SK-N-MC (cell line): ENCODE data around the gene ATG5.

Experiments used
- DNase-seq: peaks from one replicate; pipeline ENCODE4 v3.0.0-alpha.2; 2011; ENCODE audit warnings: low read depth, low spot score
- H3K27ac ChIP-seq: fragments of 200-600 bp; sonication (generic); 2 replicates; pipeline ENCODE4 v1.5.1; 2016; ENCODE audit warnings: mixed run types
- H3K36me3 ChIP-seq: fragments of 200-600 bp; sonication (generic); 2 replicates; pipeline ENCODE4 v1.6.1; 2017; ENCODE audit warnings: antibody characterized with exemption, low read length, mixed read lengths; ENCODE audit not compliant: insufficient read depth
- H3K4me3 ChIP-seq: fragments of 200-600 bp; sonication (generic); 2 replicates; pipeline ENCODE4 v1.5.1; 2016
- H3K9ac ChIP-seq: fragments of 200-600 bp; sonication (generic); 2 replicates; pipeline ENCODE4 v1.8.0; 2017; ENCODE audit warnings: mixed run types, mixed read lengths; ENCODE audit not compliant: insufficient read length
- H3K9me3 ChIP-seq: fragments of 200-600 bp; sonication (generic); 2 replicates; pipeline ENCODE4 v1.6.1; 2017; ENCODE audit warnings: low read depth, mild to moderate bottlenecking, antibody characterized with exemption, low read length, moderate library complexity, mixed read lengths
- EZH2 ChIP-seq: fragments of 200-600 bp; sonication (generic); IDR thresholded peaks from one replicate; pipeline ENCODE4 v1.6.1; 2017; ENCODE audit warnings: antibody characterized with exemption
- FOXP2 ChIP-seq: optimal IDR thresholded peaks from 2 replicates; pipeline ENCODE3; 2011; ENCODE audit warnings: mild to moderate bottlenecking, moderate library complexity; ENCODE audit not compliant: insufficient read depth; ENCODE audit errors: extremely low read length, control extremely low read depth
- POLR2AphosphoS5 ChIP-seq: IDR thresholded peaks from 2 replicates; pipeline ENCODE4 v1.6.1; 2012; ENCODE audit warnings: mild to moderate bottlenecking, low read depth, low read length, borderline replicate concordance

The ATG5 gene

DNA sequence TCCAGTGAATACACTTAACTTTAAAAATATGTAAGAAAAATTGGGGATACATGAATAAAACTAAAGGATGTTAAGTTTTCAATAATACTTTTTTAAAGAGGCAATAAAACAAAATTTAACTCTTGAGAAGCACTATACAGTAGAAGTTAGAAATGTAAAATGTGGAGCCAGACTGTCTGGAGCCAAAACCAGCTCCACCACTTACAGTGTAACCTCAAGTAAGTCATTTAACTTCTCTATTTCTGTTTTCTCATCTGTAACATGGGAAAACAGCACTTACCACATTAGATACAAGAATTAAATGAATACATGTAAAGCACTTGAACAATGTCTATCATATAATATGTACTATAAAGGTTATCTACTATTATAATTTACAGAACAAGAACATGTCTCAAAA lies 6.7 kb downstream of the ATG5 start:
- DNase-seq = peak; percentile 60
- Histone ChIP-seq H3K9ac (no peak overlapping the region), H3K27ac (peak overlapping the region; percentile 53; the same call in 1 of the 2 replicates), H3K4me3 (peak overlapping the region; percentile 23), H3K9me3 (0 out of 2 replicates have a peak, but pooled peaks cover 4% of the 10 kb centered on the region), H3K36me3 (peaks cover 19% of the 10 kb centered on the region)
- no peak for TF ChIP-seq FOXP2
- TF ChIP-seq POLR2AphosphoS5 = no peak
- TF ChIP-seq EZH2 = no peak

DNA sequence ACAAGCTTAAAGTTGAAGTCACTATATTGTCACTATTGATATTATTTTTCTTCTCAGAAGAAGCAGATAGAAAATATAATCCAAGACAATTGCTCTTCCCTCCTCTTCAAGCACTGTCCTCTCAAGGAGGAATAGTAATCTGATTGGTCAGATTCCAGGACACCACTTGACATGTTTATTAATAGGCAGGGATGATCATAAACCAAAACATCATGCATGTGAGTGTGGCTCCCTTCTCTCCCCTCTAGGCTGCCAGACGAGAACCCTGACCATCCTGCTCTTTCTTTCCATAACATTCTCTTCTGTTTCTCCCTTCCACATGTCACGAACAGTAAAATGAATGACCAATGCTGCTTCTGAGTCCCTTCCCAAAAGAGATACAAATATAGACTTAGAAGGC lies 7.5 kb downstream of the ATG5 start:
- Histone ChIP-seq H3K9me3 (0 out of 2 replicates have a peak, but pooled peaks cover 5% of the 10 kb centered on the region), H3K9ac (no peak overlapping the region), H3K36me3 (peaks cover 27% of the 10 kb centered on the region), H3K4me3 (peak overlapping the region; percentile 23; the same call in 1 of the 2 replicates), H3K27ac (peak overlapping the region; percentile 53; the same call in 1 of the 2 replicates)
- TF ChIP-seq POLR2AphosphoS5 = no peak
- no peak for TF ChIP-seq EZH2
- TF ChIP-seq FOXP2 = no peak
- DNase-seq = no peak

DNA sequence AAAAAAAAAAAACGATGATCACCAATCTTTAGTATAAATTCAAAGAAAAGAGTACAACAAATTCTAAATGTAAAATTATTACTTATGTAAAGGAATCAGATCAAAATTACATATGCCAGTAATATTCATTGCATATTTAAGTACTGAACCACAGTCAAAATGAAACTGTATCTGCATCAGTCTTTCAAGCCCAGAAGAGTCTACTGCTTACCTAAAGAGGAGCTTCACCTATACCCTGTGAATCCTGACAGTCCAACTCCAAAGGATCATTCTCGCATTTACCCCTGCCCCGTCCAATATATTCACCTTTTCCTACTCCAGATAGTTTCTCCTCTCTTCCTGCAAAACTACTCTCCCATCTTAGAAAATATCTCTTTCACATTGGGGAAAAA lies 9.2 kb downstream of the ATG5 start:
- 0 out of 2 replicates have a peak, but pooled peaks cover 5% of the 10 kb centered on the region for H3K9me3 ChIP-seq
- no peak overlapping the region for H3K4me3 ChIP-seq
- TF ChIP-seq EZH2 (no peak), FOXP2 (no peak), POLR2AphosphoS5 (no peak)
- H3K27ac ChIP-seq = no peak overlapping the region
- no peak for DNase-seq
- no peak overlapping the region for H3K9ac ChIP-seq
- H3K36me3 ChIP-seq = peaks cover 35% of the 10 kb centered on the region

DNA sequence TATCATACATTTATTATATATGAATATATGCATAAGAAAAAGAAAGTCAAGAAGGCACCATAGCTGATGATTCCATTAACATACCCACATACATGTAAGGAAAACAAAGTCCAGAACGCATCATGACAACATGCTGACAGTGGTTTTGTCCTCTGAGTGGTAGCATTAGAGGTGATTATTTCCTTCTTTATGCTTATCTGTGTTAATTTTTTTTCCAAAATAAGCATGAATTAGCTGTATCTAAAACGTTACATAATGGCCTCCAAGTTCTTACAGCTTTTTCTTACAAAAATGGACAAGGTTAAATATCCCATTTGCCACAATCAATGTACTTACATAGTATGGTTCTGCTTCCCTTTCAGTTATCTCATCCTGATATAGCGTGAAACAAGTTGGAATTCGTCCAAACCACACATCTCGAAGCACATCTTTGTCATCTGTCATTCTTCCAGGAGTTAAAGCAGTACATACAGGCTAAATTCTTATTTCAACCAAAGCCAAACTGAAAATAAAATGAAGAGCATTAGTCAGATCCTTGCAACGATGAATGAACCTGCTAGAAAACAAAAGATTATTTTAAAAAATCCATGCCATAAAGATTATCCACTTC lies 9.7 kb downstream of the ATG5 start:
- no peak for DNase-seq
- Histone ChIP-seq H3K36me3 (peaks cover 39% of the 10 kb centered on the region), H3K9ac (no peak overlapping the region), H3K27ac (no peak overlapping the region), H3K9me3 (0 out of 2 replicates have a peak, but pooled peaks cover 5% of the 10 kb centered on the region), H3K4me3 (no peak overlapping the region)
- TF ChIP-seq EZH2 (no peak), POLR2AphosphoS5 (no peak), FOXP2 (no peak)

DNA sequence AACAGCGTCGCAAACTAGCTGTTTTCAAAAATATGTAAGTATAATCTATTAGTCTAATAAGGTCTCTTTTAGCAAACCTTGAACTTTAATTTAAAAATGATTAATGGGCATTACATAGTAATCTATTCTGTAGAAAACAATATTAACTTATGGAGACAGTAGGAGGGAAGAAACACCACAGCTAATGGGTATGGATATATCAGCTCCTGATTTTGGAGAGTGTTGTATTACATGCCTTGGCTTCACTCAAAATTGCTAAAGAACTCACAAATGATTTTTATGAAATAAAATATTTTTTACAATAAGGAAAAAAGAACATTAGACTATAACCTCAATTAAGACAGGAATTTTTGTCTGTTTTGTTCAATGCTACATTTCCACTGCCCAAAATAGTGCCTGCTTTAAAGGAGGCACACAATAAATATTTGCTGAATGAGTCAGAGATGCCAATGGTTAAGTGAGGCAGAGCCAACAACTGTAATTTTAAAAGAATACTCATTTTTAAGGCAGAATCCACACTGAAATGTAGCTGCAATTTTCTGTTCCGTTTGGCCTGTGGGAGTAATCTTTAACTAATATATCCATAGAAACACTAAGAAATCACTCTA lies 15.7 kb downstream of the ATG5 start:
- no peak overlapping the region for H3K9ac ChIP-seq
- TF ChIP-seq POLR2AphosphoS5 = no peak
- TF ChIP-seq FOXP2 = no peak
- no peak for TF ChIP-seq EZH2
- no peak for DNase-seq
- H3K4me3 ChIP-seq = no peak overlapping the region
- H3K27ac ChIP-seq = peak overlapping the region; percentile 49; the same call in 1 of the 2 replicates
- H3K36me3 ChIP-seq = peaks cover 45% of the 10 kb centered on the region
- 0 out of 2 replicates have a peak, but pooled peaks cover 5% of the 10 kb centered on the region for H3K9me3 ChIP-seq

DNA sequence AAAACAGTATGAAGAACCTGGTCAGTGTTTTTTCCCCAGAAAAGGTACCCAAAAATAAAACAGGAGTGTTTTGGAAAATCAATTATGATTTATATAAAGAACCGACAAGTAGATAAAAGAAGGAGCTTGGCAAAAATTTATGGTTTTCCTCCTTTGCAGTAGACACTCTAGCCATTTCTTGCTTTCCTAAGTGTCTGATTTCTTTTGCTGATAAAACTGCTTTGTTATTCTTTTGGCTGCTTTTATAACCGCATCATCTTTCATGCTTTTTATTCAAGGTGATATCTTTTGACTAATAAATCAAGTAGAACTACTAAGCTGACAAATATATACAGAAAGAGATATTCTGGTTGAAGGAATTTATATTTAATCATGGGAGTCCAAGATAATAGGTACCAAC lies 16.6 kb downstream of the ATG5 start:
- H3K4me3 ChIP-seq = no peak overlapping the region
- peaks cover 37% of the 10 kb centered on the region for H3K36me3 ChIP-seq
- TF ChIP-seq FOXP2 = no peak
- TF ChIP-seq POLR2AphosphoS5 = no peak
- TF ChIP-seq EZH2 = no peak
- H3K9ac ChIP-seq = no peak overlapping the region
- no peak overlapping the region for H3K27ac ChIP-seq
- 0 out of 2 replicates have a peak, but pooled peaks cover 3% of the 10 kb centered on the region for H3K9me3 ChIP-seq
- DNase-seq = no peak

DNA sequence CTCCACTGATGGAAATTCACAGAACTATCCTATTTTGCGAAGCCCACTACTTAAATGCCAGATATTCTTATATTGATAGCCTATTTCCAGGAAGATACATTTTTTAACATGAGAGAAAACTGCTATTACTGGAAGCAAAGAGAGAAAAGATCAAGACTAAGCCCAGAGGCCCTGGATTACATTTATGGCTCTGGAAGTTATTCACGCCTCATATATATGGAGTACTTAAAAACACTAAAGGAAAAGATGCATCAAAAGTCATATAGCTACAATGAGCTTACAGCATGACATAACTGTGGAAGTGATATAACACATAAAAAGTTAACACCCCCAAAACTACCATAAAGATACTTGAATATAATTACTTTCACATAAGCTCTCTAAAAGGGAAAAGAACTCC lies 19.8 kb downstream of the ATG5 start:
- Histone ChIP-seq H3K4me3 (no peak overlapping the region), H3K36me3 (peaks cover 16% of the 10 kb centered on the region), H3K9me3 (no peaks in the 10 kb centered on the region), H3K27ac (peak overlapping the region; percentile 47; the same call in 1 of the 2 replicates), H3K9ac (no peak overlapping the region)
- TF ChIP-seq FOXP2 (no peak), POLR2AphosphoS5 (no peak), EZH2 (no peak)
- no peak for DNase-seq

DNA sequence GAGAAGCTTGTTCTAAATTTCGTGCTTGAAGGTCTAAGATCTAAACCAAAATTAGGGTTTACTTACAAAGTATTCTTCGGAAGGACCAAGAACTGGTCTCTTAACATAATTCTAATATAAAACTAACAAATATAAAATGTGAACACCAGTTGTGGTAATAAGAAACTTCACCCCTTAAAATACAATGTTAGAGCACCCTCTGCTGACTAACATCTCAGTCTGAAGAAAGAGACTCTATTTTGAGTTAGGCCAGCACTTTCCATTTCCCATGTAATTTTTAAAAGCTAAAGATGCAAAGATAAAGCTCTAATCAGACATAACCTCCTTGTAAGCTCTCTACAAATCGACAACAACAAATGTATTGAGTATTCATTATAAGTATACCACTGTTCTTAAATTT lies 24.6 kb downstream of the ATG5 start:
- DNase-seq = no peak

More for the DNA sequence above, 24.6 kb downstream of the ATG5 start:
- H3K9me3 ChIP-seq = no peaks in the 10 kb centered on the region
- H3K4me3 ChIP-seq = no peak overlapping the region
- H3K36me3 ChIP-seq = no peaks in the 10 kb centered on the region
- TF ChIP-seq FOXP2 (no peak), POLR2AphosphoS5 (no peak), EZH2 (no peak)
- H3K27ac ChIP-seq = no peak overlapping the region
- no peak overlapping the region for H3K9ac ChIP-seq
